ENCODE data around the gene RAB10.

The RAB10 gene

DNA sequence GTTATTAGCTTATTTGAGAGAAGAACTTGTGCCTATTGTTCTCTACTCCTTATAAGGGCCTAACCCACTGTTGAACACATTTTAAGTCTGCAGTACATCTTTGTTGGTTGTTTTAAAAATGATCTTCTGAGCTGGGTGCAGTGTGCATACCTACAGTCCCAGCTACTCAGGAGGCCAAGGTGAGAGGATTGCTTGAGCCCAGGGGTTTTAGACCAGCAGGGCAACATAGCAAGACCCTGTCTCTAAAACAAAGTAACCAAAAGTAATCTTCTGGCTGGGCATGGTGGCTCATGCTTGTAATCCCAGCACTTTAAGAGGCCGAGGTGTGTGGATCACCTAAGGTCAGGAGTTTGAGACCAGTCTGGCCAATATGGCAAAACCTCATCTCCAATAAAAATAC lies 25.8 kb upstream of the RAB10 start:
- DNase-seq (ENCODE audit: low read depth): no peak
- no peak overlapping the region for H3K4me3 ChIP-seq (ENCODE audit: control insufficient read depth, low read depth, low read length)
- TF ChIP-seq, protein P1, sequence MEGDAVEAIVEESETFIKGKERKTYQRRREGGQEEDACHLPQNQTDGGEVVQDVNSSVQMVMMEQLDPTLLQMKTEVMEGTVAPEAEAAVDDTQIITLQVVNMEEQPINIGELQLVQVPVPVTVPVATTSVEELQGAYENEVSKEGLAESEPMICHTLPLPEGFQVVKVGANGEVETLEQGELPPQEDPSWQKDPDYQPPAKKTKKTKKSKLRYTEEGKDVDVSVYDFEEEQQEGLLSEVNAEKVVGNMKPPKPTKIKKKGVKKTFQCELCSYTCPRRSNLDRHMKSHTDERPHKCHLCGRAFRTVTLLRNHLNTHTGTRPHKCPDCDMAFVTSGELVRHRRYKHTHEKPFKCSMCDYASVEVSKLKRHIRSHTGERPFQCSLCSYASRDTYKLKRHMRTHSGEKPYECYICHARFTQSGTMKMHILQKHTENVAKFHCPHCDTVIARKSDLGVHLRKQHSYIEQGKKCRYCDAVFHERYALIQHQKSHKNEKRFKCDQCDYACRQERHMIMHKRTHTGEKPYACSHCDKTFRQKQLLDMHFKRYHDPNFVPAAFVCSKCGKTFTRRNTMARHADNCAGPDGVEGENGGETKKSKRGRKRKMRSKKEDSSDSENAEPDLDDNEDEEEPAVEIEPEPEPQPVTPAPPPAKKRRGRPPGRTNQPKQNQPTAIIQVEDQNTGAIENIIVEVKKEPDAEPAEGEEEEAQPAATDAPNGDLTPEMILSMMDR (IDR thresholded peaks at IDR 0.05; ENCODE audit: control insufficient read depth, insufficient read depth, low read depth, low read length, missing control alignments): no peak

- peak; percentile 73 for DNase-seq (ENCODE audit: low read depth)
- TF ChIP-seq, protein P1 (IDR thresholded peaks at IDR 0.05; ENCODE audit: control insufficient read depth, insufficient read depth, low read depth, low read length, missing control alignments): no peak
- no peak overlapping the region for H3K4me3 ChIP-seq (ENCODE audit: control insufficient read depth, low read depth, low read length)
These were observed 24.9 kb upstream of the RAB10 start for GRCh38 chr2:26008851-26009566.

GRCh38 chr2:26009567-26009963 lies 24.3 kb upstream of the RAB10 start:
- no peak for DNase-seq (ENCODE audit: low read depth)
- H3K4me3 ChIP-seq (ENCODE audit: control insufficient read depth, low read depth, low read length): no peak overlapping the region
- TF ChIP-seq, protein P1 (IDR thresholded peaks at IDR 0.05; ENCODE audit: control insufficient read depth, insufficient read depth, low read depth, low read length, missing control alignments): no peak

GRCh38 chr2:26010943-26011342 lies 22.9 kb upstream of the RAB10 start:
- H3K4me3 ChIP-seq (ENCODE audit: control insufficient read depth, low read depth, low read length): no peak overlapping the region
- no peak for DNase-seq (ENCODE audit: low read depth)
- TF ChIP-seq, protein P1 (IDR thresholded peaks at IDR 0.05; ENCODE audit: control insufficient read depth, insufficient read depth, low read depth, low read length, missing control alignments): no peak

DNA sequence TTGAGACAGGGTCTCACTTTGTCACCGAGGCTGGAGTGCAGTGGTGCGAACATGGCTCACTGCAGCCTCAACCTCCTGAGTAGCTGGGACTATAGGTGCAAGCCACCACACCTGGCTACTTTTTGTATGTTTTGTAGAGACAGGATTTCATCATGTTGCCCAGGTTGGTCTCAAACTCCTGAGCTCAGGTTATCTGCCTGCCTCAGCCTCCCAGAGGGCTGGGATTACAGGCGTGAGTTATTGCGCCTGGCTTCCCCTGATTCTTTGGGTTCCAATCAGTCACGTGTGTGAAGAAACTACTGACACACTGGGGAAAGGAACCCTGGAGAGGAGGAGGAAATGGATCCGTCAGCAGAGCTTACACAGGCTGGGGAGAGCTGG lies 22.3 kb upstream of the RAB10 start:
- TF ChIP-seq, protein P1 (IDR thresholded peaks at IDR 0.05; ENCODE audit: control insufficient read depth, insufficient read depth, low read depth, low read length, missing control alignments): no peak
- DNase-seq (ENCODE audit: low read depth): no peak
- no peak overlapping the region for H3K4me3 ChIP-seq (ENCODE audit: control insufficient read depth, low read depth, low read length)

DNA sequence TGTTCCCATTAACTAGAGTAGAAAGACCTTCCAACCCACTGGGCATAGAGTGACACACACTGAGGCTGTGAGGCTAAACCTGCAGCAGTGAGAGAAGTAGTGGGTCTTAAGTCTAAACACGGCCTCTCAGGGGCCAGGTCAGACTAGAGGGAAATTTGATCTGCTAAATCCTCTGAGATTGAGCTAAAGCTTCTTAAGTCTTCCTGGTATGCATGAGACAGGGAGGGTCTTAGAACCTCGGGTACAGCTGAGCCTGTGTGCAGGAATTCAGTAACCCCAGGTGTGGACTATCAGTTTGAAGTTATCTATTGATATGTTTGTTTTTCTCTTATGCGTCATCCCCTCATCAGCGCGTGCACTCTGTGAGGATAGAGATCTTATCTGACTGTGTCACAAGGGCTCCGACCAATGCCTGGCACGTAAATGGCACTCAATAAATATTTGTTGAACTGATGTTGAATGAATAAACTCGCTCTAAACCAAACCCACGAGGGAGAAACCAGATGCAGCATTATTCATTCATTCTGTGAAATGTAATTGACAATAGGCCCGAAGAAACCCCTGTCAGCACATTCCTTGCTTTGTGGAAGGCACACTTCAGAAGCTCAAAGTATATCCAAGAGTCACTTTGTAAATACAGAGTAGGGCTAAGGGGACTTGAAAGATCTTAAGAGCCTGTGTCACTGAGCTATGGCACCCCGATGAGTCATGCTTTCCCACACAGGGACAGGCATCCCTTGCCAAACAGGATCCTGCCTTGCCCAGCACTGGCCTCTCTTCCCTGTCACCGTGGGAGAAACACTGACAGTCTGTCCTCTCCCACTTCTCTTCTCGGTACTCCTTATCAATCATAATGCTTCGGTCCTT lies 21.7 kb upstream of the RAB10 start:
- TF ChIP-seq, protein P1 (IDR thresholded peaks at IDR 0.05; ENCODE audit: control insufficient read depth, insufficient read depth, low read depth, low read length, missing control alignments): no peak
- no peak overlapping the region for H3K4me3 ChIP-seq (ENCODE audit: control insufficient read depth, low read depth, low read length)
- DNase-seq (ENCODE audit: low read depth): no peak
